Measurements from ENCODE around the gene CMSS1. TPM values are rescaled to one million over a fixed set of nuclear protein-coding genes. Genes with fewer than 3 reads are reported as not detected.

CMSS1 gene
- total and polyA plus RNA-seq, 2 donors (not counting 1 experiment from before 2014, with no cell fraction given), result 7.3 to 22.8 TPM

GRCh38 chr3:99976584-99976983 is 158.9 kb downstream of the CMSS1 start:
- Mint-ChIP-seq H3K4me3 (no peak overlapping the region), H3K4me1 (peaks cover 1% of the 10 kb centered on the region), H3K27ac (no peak overlapping the region), H3K9me3 (ENCODE audit: insufficient read depth) (no peaks in the 10 kb centered on the region), H3K27me3 (no peaks in the 10 kb centered on the region)
- Histone ChIP-seq H3K9ac (ENCODE audit: low read length) (no peak overlapping the region), H3K9me3 (ENCODE audit: control extremely low read depth in 1 of 3, control insufficient read depth in 2 of 3, insufficient read depth in 1 of 3, low read length in 2 of 3) (no peaks in the 10 kb centered on the region), H3K79me2 (ENCODE audit: control insufficient read depth, insufficient read depth, low read length) (no peaks in the 10 kb centered on the region), H2AFZ (ENCODE audit: insufficient read depth, low read depth, low read length, poor library complexity, severe bottlenecking) (no peak overlapping the region), H3K27ac (ENCODE audit: low read length in 2 of 2) (no peak overlapping the region), H3K36me3 (replicated peaks in 1 of 2; ENCODE audit: control extremely low read depth in 1 of 2, control insufficient read depth in 1 of 2, extremely low read depth in 1 of 2, insufficient read depth in 2 of 2, low read length in 1 of 2) (no peaks in the 10 kb centered on the region), H3K27me3 (replicated peaks in 1 of 4; ENCODE audit: control extremely low read depth in 1 of 4, control insufficient read depth in 3 of 4, insufficient read depth in 4 of 4, low read length in 3 of 4) (no peaks in the 10 kb centered on the region), H3K4me2 (replicated peaks; ENCODE audit: low read depth, low read length, poor library complexity, severe bottlenecking) (no peak overlapping the region), H3K4me1 (ENCODE audit: control insufficient read depth in 2 of 2, insufficient read depth in 2 of 2, low read length in 2 of 2) (no peaks in the 10 kb centered on the region), H4K20me1 (ENCODE audit: control insufficient read depth, insufficient read depth, low read length, poor library complexity, severe bottlenecking) (no peaks in the 10 kb centered on the region), H3K4me3 (ENCODE audit: control extremely low read depth in 1 of 5, extremely low read depth in 1 of 5, insufficient read depth in 1 of 5, low read depth in 2 of 5, low read length in 4 of 5) (no peak overlapping the region)
- POLR2A ChIA-PET, result no interaction called here
- intact Hi-C loops (cut with micrococcal nuclease), result no loop called here
- no peak for ATAC-seq (ENCODE audit: low read depth)
- CTCF ChIA-PET, result no interaction called here
- DNase-seq, result no peak
- no peak for TF ChIP-seq CTCF (IDR thresholded peaks at IDR 0.05)
- no peak for TF ChIP-seq EZH2 (IDR thresholded peaks at IDR 0.05; ENCODE audit: borderline replicate concordance, insufficient read depth, low read depth, low read length, poor library complexity, severe bottlenecking)

GRCh38 chr3:99978221-99978620 is 160.6 kb downstream of the CMSS1 start:
- Histone ChIP-seq H3K9ac (ENCODE audit: low read length) (no peak overlapping the region), H3K36me3 (replicated peaks in 1 of 2; ENCODE audit: control extremely low read depth in 1 of 2, control insufficient read depth in 1 of 2, extremely low read depth in 1 of 2, insufficient read depth in 2 of 2, low read length in 1 of 2) (no peaks in the 10 kb centered on the region), H3K4me2 (replicated peaks; ENCODE audit: low read depth, low read length, poor library complexity, severe bottlenecking) (no peak overlapping the region), H3K27me3 (replicated peaks in 1 of 4; ENCODE audit: control extremely low read depth in 1 of 4, control insufficient read depth in 3 of 4, insufficient read depth in 4 of 4, low read length in 3 of 4) (no peaks in the 10 kb centered on the region), H3K27ac (ENCODE audit: low read length in 2 of 2) (no peak overlapping the region), H2AFZ (ENCODE audit: insufficient read depth, low read depth, low read length, poor library complexity, severe bottlenecking) (no peak overlapping the region), H3K79me2 (ENCODE audit: control insufficient read depth, insufficient read depth, low read length) (no peaks in the 10 kb centered on the region), H3K9me3 (ENCODE audit: control extremely low read depth in 1 of 3, control insufficient read depth in 2 of 3, insufficient read depth in 1 of 3, low read length in 2 of 3) (no peaks in the 10 kb centered on the region), H3K4me1 (ENCODE audit: control insufficient read depth in 2 of 2, insufficient read depth in 2 of 2, low read length in 2 of 2) (peaks cover 0 to 7% of the 10 kb centered on the region in 2 donors), H3K4me3 (ENCODE audit: control extremely low read depth in 1 of 5, extremely low read depth in 1 of 5, insufficient read depth in 1 of 5, low read depth in 2 of 5, low read length in 4 of 5) (no peak overlapping the region), H4K20me1 (ENCODE audit: control insufficient read depth, insufficient read depth, low read length, poor library complexity, severe bottlenecking) (no peaks in the 10 kb centered on the region)
- Mint-ChIP-seq H3K4me3 (no peak overlapping the region), H3K9me3 (ENCODE audit: insufficient read depth) (no peaks in the 10 kb centered on the region), H3K27me3 (no peaks in the 10 kb centered on the region), H3K27ac (no peak overlapping the region), H3K4me1 (peaks cover 6% of the 10 kb centered on the region)
- TF ChIP-seq EZH2 (IDR thresholded peaks at IDR 0.05; ENCODE audit: borderline replicate concordance, insufficient read depth, low read depth, low read length, poor library complexity, severe bottlenecking) (no peak), CTCF (IDR thresholded peaks at IDR 0.05) (no peak)
- ChIA-PET POLR2A (no interaction called here), CTCF (no interaction called here)
- DNase-seq, result no peak
- no CpG with 5 or more reads among the region's 1 CpG for WGBS (ENCODE audit: insufficient coverage)
- intact Hi-C loops (cut with micrococcal nuclease), result no loop called here
- ATAC-seq (ENCODE audit: low read depth), result no peak

All from B cell (primary cell).